Lower lobe of right lung (tissue), 2 donors: ENCODE data around the gene LBX2. TPM values are rescaled to one million over a fixed set of nuclear protein-coding genes. Genes with fewer than 3 reads are reported as not detected.

Experiments used
- ATAC-seq, 2 donors: fragments of 200-7000 bp; cut with Tn5 transposase; one replicate each; pipeline ENCODE4 v1.9.1; 2020 to 2022; ENCODE audit warnings: mild to moderate bottlenecking in 2 of 2, moderate library complexity in 2 of 2
- DNase-seq: peaks from one replicate; pipeline ENCODE4 v3.0.0-alpha.2; 2020
- H3K27ac ChIP-seq: fragments of 200-600 bp; one replicate; pipeline ENCODE4 v1.8.0; 2022
- H3K27me3 ChIP-seq: fragments of 200-600 bp; one replicate; pipeline ENCODE4 v1.8.0; 2022; ENCODE audit warnings: low read depth
- H3K36me3 ChIP-seq: fragments of 200-600 bp; one replicate; pipeline ENCODE4 v1.8.0; 2022; ENCODE audit warnings: mild to moderate bottlenecking
- H3K4me1 ChIP-seq: fragments of 200-600 bp; one replicate; pipeline ENCODE4 v1.8.0; 2022
- H3K4me3 ChIP-seq: fragments of 200-600 bp; one replicate; pipeline ENCODE4 v1.8.0; 2022; ENCODE audit warnings: mild to moderate bottlenecking
- H3K9me3 ChIP-seq: fragments of 200-600 bp; one replicate; pipeline ENCODE4 v1.8.0; 2022
- intact Hi-C: fragments of 100-400 bp; cut with DNase I; formaldehyde crosslinking; loops from one replicate; pipeline ENCODE4 v1.11.0; 2022
- total RNA-seq: library from RNA; stranded (reverse); fragmentation: NEBNext Ultra II Directional; extraction: Animal tissue kit (Norgen Biotek cat#: 25700); gene quantifications from one replicate; pipeline ENCODE4 v1.2.1, GENCODE V29; 2021
- TF ChIP-seq, protein P1 (sequence below): fragments of 200-600 bp; IDR thresholded peaks from one replicate; pipeline ENCODE4 v1.8.0; 2022; ENCODE audit warnings: antibody characterized with exemption, mild to moderate bottlenecking
- donor health status: DM: no; HTN: yes; CAD: no; lungs with severe emphysema.

LBX2 gene
- total RNA-seq, 1 donor from 2014 or later = 1.5 TPM

DNA sequence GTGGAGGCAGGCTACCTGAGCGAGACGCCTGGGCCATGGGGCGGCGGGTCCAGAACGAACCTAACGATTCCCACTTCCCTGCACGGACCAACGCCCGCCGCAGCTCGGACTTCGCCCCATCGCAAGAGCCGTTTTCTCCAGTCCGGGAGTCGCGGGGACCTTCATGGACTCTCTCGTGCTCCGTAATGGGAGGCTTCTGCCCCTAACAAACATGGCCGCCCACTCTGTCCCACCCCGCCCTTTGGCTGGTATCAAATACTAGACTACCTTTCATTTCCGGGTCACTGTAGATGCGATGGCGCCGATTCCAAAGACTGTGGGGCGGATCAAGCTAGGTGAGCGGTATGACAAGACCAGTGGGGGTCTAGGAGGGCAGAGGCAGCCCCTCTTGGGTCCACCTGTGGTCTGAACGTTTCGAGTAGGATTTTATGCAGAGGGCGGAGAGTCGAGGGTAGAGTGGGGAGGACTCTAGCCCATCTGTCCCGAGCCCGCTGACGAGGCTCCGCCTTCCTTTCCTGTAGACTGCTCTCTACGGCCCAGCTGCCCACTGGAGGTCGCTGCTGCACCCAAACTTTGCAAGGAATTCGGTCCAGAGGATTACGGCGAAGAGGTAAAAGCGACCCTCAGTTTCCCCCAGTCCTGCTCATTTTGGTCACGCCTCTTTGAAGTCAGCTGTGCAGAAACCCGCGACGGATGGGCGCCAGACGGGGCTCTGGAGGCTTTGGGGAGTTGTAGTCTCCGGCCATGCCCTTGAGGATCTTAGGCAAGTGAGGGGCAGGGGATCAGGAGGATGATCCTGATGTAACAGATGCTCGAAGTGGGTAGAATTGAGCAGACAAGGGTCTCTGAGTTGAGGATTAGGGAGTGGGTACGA is 16.4 kb downstream of the LBX2 start, which contains the start of the genes CCDC142 and TTC31:
Gene CCDC142, minus strand, starts transcription at position 198 of the 874 bp plus-strand sequence. Its CDS starts 161 bp downstream, at position 37.
Gene TTC31, plus strand, starts transcription at position 281 of the 874 bp plus-strand sequence. Its CDS starts 15 bp downstream, at position 296.
- intact Hi-C loops = loop anchor here (2.0 kb wide), 1 partner anchor 104 kb away; no protein-coding TSS in a partner anchor
- no peaks in the 10 kb centered on the region for H3K27me3 ChIP-seq
- DNase-seq = peak; percentile 97
- peaks cover 32% of the 10 kb centered on the region for H3K4me1 ChIP-seq
- peaks cover 49% of the 10 kb centered on the region for H3K36me3 ChIP-seq
- peak within 1 kb of the TSS; percentile 98 for H3K4me3 ChIP-seq
- TF ChIP-seq, protein P1, sequence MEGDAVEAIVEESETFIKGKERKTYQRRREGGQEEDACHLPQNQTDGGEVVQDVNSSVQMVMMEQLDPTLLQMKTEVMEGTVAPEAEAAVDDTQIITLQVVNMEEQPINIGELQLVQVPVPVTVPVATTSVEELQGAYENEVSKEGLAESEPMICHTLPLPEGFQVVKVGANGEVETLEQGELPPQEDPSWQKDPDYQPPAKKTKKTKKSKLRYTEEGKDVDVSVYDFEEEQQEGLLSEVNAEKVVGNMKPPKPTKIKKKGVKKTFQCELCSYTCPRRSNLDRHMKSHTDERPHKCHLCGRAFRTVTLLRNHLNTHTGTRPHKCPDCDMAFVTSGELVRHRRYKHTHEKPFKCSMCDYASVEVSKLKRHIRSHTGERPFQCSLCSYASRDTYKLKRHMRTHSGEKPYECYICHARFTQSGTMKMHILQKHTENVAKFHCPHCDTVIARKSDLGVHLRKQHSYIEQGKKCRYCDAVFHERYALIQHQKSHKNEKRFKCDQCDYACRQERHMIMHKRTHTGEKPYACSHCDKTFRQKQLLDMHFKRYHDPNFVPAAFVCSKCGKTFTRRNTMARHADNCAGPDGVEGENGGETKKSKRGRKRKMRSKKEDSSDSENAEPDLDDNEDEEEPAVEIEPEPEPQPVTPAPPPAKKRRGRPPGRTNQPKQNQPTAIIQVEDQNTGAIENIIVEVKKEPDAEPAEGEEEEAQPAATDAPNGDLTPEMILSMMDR = peak; percentile 88
- H3K9me3 ChIP-seq = no peaks in the 10 kb centered on the region
- peak within 1 kb of the TSS; percentile 92 for H3K27ac ChIP-seq
- peak; percentile 99 for ATAC-seq

DNA sequence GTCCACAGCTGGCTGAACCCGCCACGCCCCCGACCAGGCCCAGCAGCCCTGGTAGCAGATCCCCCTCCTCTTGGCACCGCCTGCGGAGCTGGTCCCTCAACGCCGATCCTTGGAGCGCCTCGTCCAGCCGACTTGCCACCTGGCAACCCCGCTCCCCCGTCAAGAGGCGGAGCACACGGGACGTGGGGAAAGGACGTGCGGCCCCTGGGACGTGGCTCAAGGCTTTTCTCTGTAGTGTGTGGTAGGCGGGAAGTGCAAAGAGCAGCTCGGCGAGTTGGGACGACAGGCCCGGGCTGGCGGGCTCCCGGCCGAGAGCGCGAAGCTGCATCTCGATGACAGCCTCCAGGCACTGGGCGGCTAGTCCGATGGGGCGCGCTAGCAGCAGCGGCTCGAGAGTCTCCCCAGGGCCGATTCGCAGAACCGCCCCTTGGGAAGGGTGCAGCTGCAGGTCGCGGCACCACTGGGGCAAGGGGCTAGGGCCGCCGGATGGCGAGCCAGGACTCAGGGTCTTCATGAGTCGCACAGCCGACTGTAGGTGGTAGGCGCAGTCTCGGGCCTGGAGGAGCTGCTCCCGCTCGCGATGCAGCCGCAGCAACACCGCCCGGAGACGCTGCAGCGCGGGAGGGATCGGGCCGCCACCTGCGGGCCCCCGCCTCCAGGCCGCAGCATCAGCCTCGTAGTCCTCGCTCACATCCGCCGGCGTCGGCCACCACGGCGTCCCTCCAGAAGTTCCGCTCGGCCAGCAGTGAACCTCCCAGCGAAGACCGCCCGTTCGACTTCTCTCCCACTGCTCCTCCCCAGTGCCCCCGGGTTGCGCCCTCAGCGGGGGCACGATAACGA is 17.2 kb downstream of the LBX2 start:
- TF ChIP-seq, protein P1 = no peak
- ATAC-seq (peak; percentile 76 to 81), DNase-seq (no peak)
- H3K36me3 ChIP-seq = peaks cover 49% of the 10 kb centered on the region
- H3K4me1 ChIP-seq = peaks cover 35% of the 10 kb centered on the region
- intact Hi-C loops = loop anchor here (2.0 kb wide), 1 partner anchor 105 kb away; no protein-coding TSS in a partner anchor
- H3K4me3 ChIP-seq = peak overlapping the region; percentile 98
- peak overlapping the region; percentile 92 for H3K27ac ChIP-seq
- no peaks in the 10 kb centered on the region for H3K9me3 ChIP-seq
- H3K27me3 ChIP-seq = no peaks in the 10 kb centered on the region

DNA sequence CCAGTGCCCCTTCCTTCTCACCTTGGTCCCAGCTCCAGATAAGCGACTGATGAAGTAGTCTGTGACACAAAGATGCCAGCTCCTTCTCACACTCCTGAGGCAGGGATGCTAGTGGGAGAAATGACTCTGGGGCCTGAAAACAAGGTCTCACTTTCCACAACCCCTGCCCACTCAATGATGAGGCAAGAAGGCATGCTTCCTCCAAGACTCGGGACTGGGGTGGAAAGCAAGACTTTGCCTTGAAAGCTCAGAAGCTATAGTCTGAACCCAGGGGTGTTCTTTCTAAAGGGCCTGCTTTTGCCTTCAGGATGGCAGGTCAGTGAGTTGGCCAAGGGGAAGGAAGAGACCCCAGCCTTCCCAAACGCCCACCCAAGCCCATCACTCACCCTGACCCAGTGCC is 18.0 kb downstream of the LBX2 start:
- H3K9me3 ChIP-seq = no peaks in the 10 kb centered on the region
- H3K36me3 ChIP-seq = peaks cover 42% of the 10 kb centered on the region
- intact Hi-C loops = no loop called here
- peak overlapping the region; percentile 92 for H3K27ac ChIP-seq
- H3K4me1 ChIP-seq = peaks cover 41% of the 10 kb centered on the region
- no peaks in the 10 kb centered on the region for H3K27me3 ChIP-seq
- ATAC-seq (no peak), DNase-seq (no peak)
- TF ChIP-seq, protein P1 = no peak
- H3K4me3 ChIP-seq = peak overlapping the region; percentile 98

DNA sequence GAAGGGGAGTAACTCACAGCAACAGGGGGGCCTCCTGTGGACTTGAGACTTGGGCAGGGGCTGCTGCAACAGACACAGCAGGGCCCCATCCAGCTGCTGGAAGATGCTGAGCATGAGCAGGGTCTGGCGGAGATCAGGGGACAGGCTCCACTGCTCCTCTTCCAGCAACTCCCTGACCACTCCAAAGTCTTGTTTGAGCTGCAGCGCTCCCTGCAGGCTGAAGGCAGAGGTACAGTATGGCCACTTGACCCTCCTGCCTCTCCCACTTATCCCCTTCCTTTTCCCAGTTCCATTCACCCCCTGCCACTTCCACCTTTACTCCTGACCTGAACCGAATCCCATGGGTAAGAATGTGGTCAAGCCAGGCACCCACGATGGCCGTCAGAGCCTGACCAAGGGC is 24.5 kb downstream of the LBX2 start:
- DNase-seq = no peak
- intact Hi-C loops = no loop called here

DNA sequence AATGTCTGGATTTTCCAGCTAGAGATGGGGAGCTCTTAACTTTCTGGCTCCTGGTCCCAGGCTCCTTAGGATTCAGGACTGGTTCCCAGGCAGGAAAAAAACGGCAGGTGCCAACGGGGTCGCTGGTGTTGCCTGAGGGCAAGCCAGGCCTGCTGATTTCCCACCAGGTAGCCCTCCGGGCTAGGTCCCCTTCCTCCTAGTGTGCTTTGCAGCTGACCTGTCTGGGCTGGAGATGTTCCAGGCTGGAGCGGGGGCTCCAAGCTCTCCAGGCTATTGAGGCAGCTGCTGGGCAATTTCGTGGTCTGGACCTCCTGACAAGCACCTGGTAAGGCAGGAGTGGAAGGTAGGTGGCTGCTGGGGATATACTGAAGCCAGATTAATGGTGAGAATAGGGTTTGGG is 24.9 kb downstream of the LBX2 start:
- no peaks in the 10 kb centered on the region for H3K27me3 ChIP-seq
- H3K4me3 ChIP-seq = no peak overlapping the region
- intact Hi-C loops = no loop called here
- TF ChIP-seq, protein P1 = no peak
- peaks cover 36% of the 10 kb centered on the region for H3K36me3 ChIP-seq
- DNase-seq (no peak), ATAC-seq (no peak)
- no peaks in the 10 kb centered on the region for H3K9me3 ChIP-seq
- H3K27ac ChIP-seq = no peak overlapping the region
- peaks cover 29% of the 10 kb centered on the region for H3K4me1 ChIP-seq

More for the DNA sequence above, 24.5 kb downstream of the LBX2 start:
- ATAC-seq = no peak
- H3K36me3 ChIP-seq = peaks cover 38% of the 10 kb centered on the region
- no peak overlapping the region for H3K4me3 ChIP-seq
- TF ChIP-seq, protein P1 = no peak
- H3K4me1 ChIP-seq = peaks cover 29% of the 10 kb centered on the region
- no peak overlapping the region for H3K27ac ChIP-seq
- no peaks in the 10 kb centered on the region for H3K9me3 ChIP-seq
- no peaks in the 10 kb centered on the region for H3K27me3 ChIP-seq
